Neural cell (in vitro differentiated cells): Measurements from ENCODE around the gene TTC13.

Source experiments
- CTCF ChIP-seq: fragments of 450-650 bp; IDR thresholded peaks from 2 replicates; pipeline ENCODE4 v1.5.1; 2014; ENCODE audit warnings: antibody characterized with exemption, mild to moderate bottlenecking, moderate library complexity; ENCODE audit not compliant: poor library complexity, severe bottlenecking
- MXI1 ChIP-seq: fragments of 450-650 bp; conservative IDR thresholded peaks from 2 replicates; pipeline ENCODE4 v1.6.1; 2014; ENCODE audit warnings: antibody characterized with exemption, mild to moderate bottlenecking; ENCODE audit not compliant: poor library complexity, severe bottlenecking
- POLR2AphosphoS5 ChIP-seq: IDR thresholded peaks from 2 replicates; pipeline ENCODE4 v1.6.1; 2012
- TF ChIP-seq, protein P1 (sequence below): IDR thresholded peaks from 2 replicates; pipeline ENCODE4 v1.6.1; 2012; ENCODE audit warnings: borderline replicate concordance

- TF ChIP-seq, protein P1, sequence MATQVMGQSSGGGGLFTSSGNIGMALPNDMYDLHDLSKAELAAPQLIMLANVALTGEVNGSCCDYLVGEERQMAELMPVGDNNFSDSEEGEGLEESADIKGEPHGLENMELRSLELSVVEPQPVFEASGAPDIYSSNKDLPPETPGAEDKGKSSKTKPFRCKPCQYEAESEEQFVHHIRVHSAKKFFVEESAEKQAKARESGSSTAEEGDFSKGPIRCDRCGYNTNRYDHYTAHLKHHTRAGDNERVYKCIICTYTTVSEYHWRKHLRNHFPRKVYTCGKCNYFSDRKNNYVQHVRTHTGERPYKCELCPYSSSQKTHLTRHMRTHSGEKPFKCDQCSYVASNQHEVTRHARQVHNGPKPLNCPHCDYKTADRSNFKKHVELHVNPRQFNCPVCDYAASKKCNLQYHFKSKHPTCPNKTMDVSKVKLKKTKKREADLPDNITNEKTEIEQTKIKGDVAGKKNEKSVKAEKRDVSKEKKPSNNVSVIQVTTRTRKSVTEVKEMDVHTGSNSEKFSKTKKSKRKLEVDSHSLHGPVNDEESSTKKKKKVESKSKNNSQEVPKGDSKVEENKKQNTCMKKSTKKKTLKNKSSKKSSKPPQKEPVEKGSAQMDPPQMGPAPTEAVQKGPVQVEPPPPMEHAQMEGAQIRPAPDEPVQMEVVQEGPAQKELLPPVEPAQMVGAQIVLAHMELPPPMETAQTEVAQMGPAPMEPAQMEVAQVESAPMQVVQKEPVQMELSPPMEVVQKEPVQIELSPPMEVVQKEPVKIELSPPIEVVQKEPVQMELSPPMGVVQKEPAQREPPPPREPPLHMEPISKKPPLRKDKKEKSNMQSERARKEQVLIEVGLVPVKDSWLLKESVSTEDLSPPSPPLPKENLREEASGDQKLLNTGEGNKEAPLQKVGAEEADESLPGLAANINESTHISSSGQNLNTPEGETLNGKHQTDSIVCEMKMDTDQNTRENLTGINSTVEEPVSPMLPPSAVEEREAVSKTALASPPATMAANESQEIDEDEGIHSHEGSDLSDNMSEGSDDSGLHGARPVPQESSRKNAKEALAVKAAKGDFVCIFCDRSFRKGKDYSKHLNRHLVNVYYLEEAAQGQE, result no peak
- TF ChIP-seq POLR2AphosphoS5, result no peak
- TF ChIP-seq CTCF, result no peak
- TF ChIP-seq MXI1, result no peak
These were observed 735 bp downstream of the TTC13 start for GRCh38 chr1:230977761-230978490.
